GM19239 (cell line): ENCODE data around the gene ZSWIM1.
"Not testable (repeated sequence)": the region's sequence is repeated elsewhere in the genome, so short reads cannot be mapped to it uniquely, and the experiment has no call there.

Experiments used
- DNase-seq: peaks from one replicate; pipeline ENCODE4 v3.0.0; 2011; ENCODE audit warnings: low spot score; ENCODE audit not compliant: insufficient read length
- FAIRE-seq: peaks from 2 replicates; lab custom pipeline; 2011; peaks lifted over from hg19 to GRCh38; lab: Jason Lieb, UNC

Gene ZSWIM1

DNA sequence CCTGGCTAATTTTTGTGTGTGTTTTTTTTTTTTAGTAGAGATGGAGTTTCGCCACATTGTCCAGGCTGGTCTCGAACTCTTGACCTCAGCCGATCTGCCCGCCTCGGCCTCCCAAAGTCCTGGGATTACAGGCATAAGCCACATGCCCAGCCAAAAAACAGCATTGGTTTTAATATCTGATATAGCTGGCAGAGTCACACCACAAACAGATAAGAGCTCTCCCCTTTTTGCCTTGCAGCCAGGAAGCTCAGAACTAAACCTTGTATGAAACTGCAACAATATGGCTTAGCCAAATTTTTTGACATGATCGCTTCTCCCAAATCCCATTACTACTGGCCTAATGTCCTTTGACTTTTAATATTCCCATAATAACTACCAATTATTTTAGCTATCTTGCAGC is 28.7 kb upstream of the ZSWIM1 start:
- FAIRE-seq: no peak
- DNase-seq: no peak

DNA sequence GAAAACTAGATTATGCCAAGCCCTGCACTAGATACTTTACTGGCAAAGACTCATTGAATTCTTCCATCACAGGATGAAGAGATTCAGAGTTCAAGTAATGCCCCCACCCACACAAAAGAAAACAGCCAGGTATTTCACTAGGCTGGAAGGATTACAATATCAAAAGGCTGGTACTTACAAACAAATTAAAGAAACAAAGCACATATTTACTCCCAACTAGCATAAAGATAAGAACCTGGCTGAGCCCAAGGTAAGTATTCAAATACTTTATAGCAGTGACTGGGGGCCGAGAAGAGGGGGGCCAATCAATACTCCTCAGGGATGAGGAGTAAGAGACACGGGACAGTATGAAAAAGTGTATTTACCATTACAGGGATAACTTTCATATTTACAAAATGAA is 27.5 kb upstream of the ZSWIM1 start:
- DNase-seq (no peak), FAIRE-seq (no peak)

- DNase-seq: peak; percentile 98
- peak; percentile 94 for FAIRE-seq
Observed at GRCh38 chr20:45857114-45857881, 23.7 kb upstream of the ZSWIM1 start, which contains the start of the genes ACOT8 and ZSWIM3. Gene ACOT8, minus strand, starts transcription at chr20:45857392. Its CDS starts 77 bp downstream, at chr20:45857315. Gene ZSWIM3, plus strand, starts transcription at chr20:45857614. Its CDS starts 212 bp downstream, at chr20:45857826.

- DNase-seq (peak; percentile 63), FAIRE-seq (no peak)
Observed at GRCh38 chr20:45857882-45858216, 23.2 kb upstream of the ZSWIM1 start.

- FAIRE-seq: no peak
Observed at GRCh38 chr20:45859916-45860315, 21.1 kb upstream of the ZSWIM1 start.

DNA sequence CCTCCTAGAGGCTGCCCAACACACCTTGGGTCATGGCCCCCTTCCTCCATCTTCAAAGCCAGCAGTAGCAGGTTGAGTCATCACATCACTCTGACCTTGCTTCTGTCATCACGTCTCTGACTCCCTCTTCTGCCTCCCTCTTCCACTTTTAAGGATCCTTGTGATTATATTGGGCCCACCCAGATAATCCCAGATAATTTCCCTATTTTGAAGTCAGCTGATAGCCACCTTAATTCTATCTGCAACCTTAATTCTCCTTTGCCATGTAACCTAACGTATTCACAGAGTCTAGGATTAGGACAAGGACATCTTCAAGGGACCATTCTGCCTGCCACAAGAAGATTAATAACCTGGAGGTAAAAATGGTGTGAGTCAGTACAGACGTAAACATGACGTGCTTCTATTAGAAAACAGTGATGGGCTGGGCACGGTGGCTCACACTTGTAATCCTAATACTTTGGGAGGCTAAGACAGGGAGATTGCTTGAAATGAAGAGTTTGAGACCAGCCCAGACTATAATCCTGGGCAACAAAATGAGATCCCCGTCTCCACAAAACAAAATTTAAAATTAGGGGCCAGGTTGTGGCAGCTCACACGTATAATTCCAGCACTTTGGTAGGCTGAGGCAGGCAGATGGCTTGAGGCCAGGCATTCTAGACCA is 20.3 kb upstream of the ZSWIM1 start:
- FAIRE-seq (no peak), DNase-seq (no peak)

More at GRCh38 chr20:45859916-45860315, 21.1 kb upstream of the ZSWIM1 start:
- no peak for DNase-seq

- FAIRE-seq: no peak
- DNase-seq: no peak
Observed at GRCh38 chr20:45861221-45862075, 19.6 kb upstream of the ZSWIM1 start.

- no peak for FAIRE-seq
- no peak for DNase-seq
Observed at GRCh38 chr20:45863543-45864470, 17.2 kb upstream of the ZSWIM1 start.

- FAIRE-seq (no peak), DNase-seq (no peak)
Observed at GRCh38 chr20:45866454-45866853, 14.6 kb upstream of the ZSWIM1 start.

DNA sequence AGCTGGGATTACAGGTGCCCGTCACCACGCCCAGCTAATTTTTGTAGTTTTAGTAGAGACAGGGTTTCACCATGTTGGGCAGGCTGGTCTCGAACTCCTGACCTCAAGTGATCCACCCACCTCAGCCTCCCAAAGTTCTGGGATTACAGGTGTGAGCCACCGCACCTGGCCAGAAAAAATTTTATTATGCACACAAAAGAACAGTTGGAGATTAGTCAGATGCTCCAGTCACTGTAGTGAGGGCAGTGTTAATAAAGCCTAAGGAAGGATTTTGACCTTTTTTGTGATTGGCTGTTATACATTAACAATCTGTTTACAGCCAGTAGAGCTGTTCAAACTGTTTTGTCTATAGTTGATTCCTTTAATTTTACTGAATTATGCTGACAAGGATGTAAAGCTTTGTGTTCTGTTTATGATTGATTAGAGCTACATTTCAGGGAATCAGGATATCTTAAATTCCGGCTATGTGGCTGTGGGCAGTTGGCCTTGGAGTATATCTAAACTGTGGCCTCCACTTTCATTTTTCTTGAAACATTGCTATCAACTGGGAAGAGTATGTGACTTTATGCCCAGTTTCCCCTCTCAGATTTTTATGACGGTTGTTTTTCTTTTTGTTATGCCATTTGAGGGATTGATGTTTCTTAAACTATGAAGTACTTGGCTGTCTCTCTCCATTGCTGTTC is 13.8 kb upstream of the ZSWIM1 start:
- FAIRE-seq: no peak
- DNase-seq: no peak

GRCh38 chr20:45867819-45868176 is 13.2 kb upstream of the ZSWIM1 start:
- no peak for DNase-seq
- no peak for FAIRE-seq

GRCh38 chr20:45872626-45873025 is 8.4 kb upstream of the ZSWIM1 start:
- FAIRE-seq (no peak), DNase-seq (no peak)

- no peak for DNase-seq
- FAIRE-seq: no peak
Observed at GRCh38 chr20:45873409-45874103, 7.5 kb upstream of the ZSWIM1 start.

GRCh38 chr20:45874104-45874481 is 6.9 kb upstream of the ZSWIM1 start:
- not testable (repeated sequence) for DNase-seq, FAIRE-seq

DNA sequence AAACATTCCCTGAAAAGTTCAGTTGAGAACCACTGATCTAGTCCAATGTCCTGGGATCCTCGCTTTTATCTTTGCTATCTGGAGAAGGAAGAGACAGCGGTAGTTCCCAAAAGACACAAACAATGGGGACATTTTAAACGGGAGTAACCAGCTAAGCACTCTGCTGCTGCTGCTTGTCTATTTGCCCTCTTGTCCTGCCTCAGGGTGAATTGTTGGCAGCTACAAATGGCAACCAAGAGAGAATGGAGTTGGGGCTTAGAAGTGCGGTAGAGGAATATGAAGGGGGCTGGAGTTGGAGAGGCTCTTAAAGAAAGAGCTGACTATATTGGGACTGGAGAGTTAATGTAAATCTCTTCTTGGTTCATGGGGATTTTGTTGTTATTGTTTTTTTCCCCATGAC is 6.5 kb upstream of the ZSWIM1 start:
- FAIRE-seq: no peak

GRCh38 chr20:45878076-45878761 is 2.8 kb upstream of the ZSWIM1 start:
- DNase-seq (no peak), FAIRE-seq (no peak)

More for the DNA sequence above, 6.5 kb upstream of the ZSWIM1 start:
- DNase-seq: no peak

DNA sequence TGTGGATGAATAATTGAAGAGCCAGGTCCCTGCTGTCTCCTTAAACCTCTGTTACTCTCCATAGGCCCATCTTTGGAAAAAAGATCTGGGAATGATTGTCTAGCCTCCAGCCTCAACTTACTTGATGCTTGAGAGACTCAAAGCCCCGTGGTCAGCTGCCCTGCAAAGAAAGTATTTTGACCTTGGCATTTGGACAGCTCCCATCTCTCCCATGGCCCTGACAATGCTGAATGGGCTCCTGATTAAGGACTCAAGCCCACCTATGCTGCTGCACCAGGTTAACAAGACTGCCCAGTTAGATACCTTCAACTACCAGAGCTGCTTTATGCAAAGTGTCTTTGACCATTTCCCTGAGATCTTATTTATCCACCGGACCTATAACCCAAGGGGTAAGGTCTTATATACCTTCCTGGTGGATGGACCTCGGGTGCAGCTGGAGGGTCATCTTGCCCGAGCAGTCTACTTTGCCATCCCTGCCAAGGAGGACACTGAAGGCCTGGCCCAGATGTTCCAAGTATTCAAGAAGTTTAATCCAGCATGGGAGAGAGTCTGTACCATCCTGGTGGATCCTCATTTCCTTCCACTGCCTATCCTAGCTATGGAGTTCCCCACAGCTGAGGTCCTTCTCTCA is 1.6 kb downstream of the ZSWIM1 start:
- no peak for FAIRE-seq
- no peak for DNase-seq

- no peak for FAIRE-seq
Observed at GRCh38 chr20:45883100-45883469, 2.1 kb downstream of the ZSWIM1 start.

More at GRCh38 chr20:45883100-45883469, 2.1 kb downstream of the ZSWIM1 start:
- DNase-seq: no peak
